LNCaP clone FGC (cell line): ENCODE data around the gene CA10.

Source experiments
- DNase-seq: peaks from one replicate; pipeline ENCODE4 v3.0.0-alpha.2; 2011; ENCODE audit warnings: low read depth
- H3K4me3 ChIP-seq: 2 replicates; pipeline ENCODE4 v1.5.1; 2011; ENCODE audit warnings: mild to moderate bottlenecking, low read depth, low read length, control low read depth
- TF ChIP-seq, protein P1 (sequence below): IDR thresholded peaks from 2 replicates; pipeline ENCODE4 v1.5.1; 2012; ENCODE audit warnings: mild to moderate bottlenecking; ENCODE audit not compliant: control insufficient read depth, insufficient read depth; ENCODE audit errors: extremely low read depth

The CA10 gene

GRCh38 chr17:51702963-51703360 is 455.6 kb downstream of the CA10 start:
- H3K4me3 ChIP-seq: no peak overlapping the region
- DNase-seq: no peak
- TF ChIP-seq, protein P1, sequence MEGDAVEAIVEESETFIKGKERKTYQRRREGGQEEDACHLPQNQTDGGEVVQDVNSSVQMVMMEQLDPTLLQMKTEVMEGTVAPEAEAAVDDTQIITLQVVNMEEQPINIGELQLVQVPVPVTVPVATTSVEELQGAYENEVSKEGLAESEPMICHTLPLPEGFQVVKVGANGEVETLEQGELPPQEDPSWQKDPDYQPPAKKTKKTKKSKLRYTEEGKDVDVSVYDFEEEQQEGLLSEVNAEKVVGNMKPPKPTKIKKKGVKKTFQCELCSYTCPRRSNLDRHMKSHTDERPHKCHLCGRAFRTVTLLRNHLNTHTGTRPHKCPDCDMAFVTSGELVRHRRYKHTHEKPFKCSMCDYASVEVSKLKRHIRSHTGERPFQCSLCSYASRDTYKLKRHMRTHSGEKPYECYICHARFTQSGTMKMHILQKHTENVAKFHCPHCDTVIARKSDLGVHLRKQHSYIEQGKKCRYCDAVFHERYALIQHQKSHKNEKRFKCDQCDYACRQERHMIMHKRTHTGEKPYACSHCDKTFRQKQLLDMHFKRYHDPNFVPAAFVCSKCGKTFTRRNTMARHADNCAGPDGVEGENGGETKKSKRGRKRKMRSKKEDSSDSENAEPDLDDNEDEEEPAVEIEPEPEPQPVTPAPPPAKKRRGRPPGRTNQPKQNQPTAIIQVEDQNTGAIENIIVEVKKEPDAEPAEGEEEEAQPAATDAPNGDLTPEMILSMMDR: no peak

GRCh38 chr17:51701501-51701900 is 457.0 kb downstream of the CA10 start:
- no peak for DNase-seq
- TF ChIP-seq, protein P1: no peak
- H3K4me3 ChIP-seq: no peak overlapping the region

GRCh38 chr17:51700011-51700760 is 458.3 kb downstream of the CA10 start:
- TF ChIP-seq, protein P1: no peak
- DNase-seq: no peak
- H3K4me3 ChIP-seq: no peak overlapping the region

GRCh38 chr17:51699303-51699702 is 459.2 kb downstream of the CA10 start:
- DNase-seq: no peak
- TF ChIP-seq, protein P1: no peak

GRCh38 chr17:51692917-51693316 is 465.6 kb downstream of the CA10 start:
- H3K4me3 ChIP-seq: no peak overlapping the region
- no peak for DNase-seq
- TF ChIP-seq, protein P1: no peak

More at GRCh38 chr17:51699303-51699702, 459.2 kb downstream of the CA10 start:
- H3K4me3 ChIP-seq: no peak overlapping the region

- TF ChIP-seq, protein P1: no peak
- no peak overlapping the region for H3K4me3 ChIP-seq
- no peak for DNase-seq
These were observed 470.6 kb downstream of the CA10 start for GRCh38 chr17:51687887-51688286.
